Smooth muscle cell of the brain vasculature (primary cell): ENCODE measurements around the gene CAPN2.
"Not testable (repeated sequence)": the region's sequence is repeated elsewhere in the genome, so short reads cannot be mapped to it uniquely, and the experiment has no call there.

Experiments used
- DNase-seq: peaks from one replicate; pipeline ENCODE4 v3.0.0-alpha.2; 2012; ENCODE audit warnings: low read depth, low spot score

Gene CAPN2

GRCh38 chr1:223716302-223716862 lies 4.0 kb downstream of the CAPN2 start:
- no peak for DNase-seq

DNA sequence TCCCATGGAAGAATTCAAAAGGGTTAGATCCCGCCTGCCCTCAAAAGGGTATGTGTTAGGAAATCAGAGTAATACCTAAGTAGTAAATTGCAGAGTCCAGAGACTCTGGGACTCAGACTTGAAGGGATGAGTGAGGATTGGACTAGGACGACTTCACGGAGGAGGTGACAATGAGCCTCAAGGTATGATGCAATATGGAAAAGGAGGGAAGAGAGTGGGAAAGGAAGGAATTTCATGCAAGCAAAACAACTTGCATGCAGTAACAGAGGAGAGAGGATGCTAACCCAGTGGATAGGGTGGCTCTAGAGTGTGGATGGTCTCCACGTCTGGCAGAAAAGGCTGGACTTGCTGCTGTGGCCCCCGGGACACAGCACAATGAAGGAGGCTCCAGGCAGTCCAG lies 4.8 kb downstream of the CAPN2 start:
- DNase-seq: no peak

- DNase-seq: no peak
These were observed 5.5 kb downstream of the CAPN2 start for GRCh38 chr1:223717695-223718363.

GRCh38 chr1:223718850-223719249 lies 6.5 kb downstream of the CAPN2 start:
- DNase-seq: no peak

DNA sequence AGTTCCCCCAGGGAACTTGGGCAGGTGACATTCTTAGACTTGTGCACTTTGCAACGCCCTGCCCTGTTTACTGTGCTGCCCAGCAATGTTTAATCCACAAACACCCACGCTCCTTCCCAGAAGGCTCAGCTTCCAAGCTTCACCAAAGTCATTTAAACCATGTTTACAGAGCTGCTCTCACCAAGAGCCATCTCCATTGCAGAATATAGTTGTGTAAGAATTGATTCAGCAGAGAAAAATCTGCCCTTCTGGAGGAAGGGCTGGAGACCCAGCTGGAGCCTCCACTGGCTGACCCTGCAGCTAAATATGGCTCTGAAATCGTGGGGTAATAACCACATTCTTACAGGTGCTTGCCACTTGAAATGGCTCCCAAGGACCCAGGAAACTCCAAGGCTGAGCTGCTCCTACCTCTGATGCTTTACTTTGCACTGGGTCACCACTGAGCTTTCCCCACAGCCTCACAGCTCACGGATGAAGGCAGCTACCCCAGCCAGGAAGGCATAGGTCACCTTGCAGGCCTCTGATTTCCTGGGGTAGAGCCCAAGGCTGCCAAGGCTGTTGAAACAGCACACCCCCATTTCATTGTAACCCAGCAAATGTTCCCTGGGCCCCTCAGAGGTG lies 8.7 kb downstream of the CAPN2 start:
- no peak for DNase-seq

GRCh38 chr1:223721658-223722607 lies 9.6 kb downstream of the CAPN2 start:
- no peak for DNase-seq

GRCh38 chr1:223723351-223723904 lies 11.1 kb downstream of the CAPN2 start:
- no peak for DNase-seq

DNA sequence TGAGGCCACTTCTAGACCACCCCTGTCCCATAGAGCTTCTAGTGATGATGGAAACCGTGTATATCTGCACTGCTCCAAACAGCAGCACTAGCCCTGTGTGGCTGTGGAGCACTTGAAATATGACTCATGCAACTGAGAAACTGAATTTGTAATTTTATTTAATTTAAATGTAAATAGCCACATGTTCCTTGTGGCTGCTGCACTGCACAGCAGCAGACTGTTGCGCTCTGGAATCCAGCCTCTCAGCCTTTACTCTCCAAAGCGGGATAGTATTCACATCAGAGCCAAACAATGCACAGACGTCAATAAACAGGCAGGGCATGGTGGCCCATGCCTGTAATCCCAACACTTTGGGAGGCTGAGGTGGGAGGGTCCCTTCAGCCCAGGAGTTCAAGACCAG lies 12.0 kb downstream of the CAPN2 start:
- DNase-seq: no peak

DNA sequence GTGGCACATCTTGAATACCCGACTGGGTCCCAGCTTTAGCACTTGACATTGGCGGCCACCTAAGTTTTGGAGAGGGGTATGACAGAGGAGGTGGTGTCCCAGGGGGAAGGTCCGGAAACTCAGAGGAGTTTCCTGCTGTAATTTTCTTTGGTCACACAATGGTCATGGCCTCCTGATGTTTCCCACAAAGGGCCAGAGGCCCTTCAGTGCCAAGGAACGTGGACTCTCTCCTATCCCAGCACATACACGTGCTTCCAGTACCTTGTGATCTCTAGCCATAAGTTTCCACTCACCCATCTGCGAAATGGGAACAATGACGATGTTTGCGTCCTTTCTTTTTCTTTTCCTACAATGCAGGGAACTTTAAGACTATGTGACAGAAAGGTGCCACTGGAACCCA lies 13.2 kb downstream of the CAPN2 start:
- DNase-seq: no peak

DNA sequence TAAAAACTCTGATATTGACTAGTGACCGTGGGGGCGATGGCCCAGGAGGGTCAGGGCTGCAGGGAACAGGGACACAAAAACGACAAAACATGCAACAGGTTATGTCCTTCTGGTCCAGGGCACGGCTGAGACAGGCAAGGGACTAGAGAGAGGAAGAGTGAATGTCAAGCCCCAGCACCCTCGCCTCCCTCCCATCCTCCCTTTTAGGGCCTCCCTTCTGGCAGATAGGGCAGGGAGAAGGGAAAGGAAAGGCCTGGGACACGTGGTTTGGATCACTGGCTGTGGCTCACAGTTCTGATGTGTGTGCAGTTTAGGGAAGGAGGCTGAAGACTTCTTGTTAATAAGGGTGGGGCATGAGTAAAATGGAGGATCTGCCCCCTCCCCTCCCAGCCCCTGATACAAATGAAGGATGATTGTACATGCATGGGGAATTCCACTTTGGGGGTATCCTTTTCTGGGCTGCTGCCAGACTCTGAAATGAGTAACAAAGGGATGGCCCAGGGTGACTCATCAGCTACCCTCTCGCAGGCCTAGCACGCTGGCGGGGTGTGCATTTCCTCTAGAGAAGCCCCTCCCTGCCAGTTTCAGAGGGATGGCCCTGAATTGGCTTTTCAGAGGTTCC lies 14.2 kb downstream of the CAPN2 start:
- DNase-seq: peak; percentile 83

DNA sequence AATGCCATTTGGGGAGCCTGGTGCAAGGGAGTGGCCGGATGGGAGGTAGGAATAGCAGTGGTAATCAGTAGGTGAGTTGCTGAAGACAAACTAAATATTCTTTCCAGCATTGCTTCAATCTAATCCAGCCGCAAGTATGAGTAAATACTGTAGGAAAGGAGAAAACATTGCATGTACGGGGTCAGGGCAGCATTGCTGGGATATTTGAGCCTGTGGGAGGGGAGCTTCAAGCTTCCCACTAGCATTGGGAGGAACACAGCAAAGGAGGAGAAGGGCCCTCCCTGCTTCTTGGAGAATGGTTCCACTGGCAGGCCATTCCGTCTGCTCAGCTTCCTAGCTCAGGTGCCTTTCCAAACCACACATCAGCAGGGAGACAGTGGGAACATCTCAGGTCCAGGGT lies 15.2 kb downstream of the CAPN2 start:
- no peak for DNase-seq

DNA sequence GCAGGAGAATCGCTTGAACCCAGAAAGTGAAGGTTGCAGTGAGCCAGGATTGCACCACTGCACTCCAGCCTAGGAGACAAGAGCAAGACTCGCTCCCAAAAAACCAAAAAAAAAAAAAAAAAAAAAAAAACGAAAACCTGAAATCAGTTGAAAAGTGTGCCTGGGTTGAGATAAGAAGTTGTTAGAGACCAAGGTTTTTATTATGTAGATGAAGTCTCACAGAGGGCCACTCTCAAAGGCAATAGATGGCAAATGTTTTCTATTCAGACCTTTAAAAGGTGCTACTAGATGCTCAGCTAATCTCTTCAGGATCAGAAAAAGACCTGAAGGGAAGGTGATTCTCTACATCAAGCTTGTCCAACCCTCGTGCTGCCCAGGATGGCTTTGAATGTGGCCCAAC lies 17.6 kb downstream of the CAPN2 start:
- no peak for DNase-seq

DNA sequence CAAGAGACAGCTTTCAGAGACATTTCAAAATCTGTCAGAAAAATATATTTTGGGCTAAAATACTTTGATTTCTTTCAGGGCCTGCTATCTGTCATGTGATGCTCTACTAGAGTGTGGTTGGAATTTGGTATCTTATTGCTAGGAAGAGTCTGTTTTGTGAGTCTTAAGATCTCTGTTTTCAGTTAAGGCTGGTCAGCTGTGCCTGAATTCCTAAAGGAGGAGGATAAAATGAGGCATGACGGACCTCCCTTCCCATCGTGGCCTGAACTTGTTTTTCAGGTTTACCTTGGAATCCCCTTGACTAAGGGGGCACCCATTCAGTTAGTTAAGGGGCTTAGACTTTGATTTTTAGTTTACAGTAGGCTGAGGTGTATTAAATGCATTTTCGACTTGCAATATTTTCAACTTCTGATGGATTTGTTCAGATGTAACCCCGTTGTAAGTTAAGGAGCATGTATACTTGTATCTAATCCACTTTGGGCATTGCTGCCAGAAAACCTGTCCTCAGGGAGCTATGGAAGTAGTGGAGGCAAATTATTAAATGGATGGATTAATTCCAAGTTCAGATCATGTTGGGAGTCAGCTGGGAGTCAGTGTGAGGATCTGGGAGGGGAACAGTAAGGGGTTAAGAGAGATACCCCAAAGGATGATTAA lies 18.3 kb downstream of the CAPN2 start:
- DNase-seq: no peak

DNA sequence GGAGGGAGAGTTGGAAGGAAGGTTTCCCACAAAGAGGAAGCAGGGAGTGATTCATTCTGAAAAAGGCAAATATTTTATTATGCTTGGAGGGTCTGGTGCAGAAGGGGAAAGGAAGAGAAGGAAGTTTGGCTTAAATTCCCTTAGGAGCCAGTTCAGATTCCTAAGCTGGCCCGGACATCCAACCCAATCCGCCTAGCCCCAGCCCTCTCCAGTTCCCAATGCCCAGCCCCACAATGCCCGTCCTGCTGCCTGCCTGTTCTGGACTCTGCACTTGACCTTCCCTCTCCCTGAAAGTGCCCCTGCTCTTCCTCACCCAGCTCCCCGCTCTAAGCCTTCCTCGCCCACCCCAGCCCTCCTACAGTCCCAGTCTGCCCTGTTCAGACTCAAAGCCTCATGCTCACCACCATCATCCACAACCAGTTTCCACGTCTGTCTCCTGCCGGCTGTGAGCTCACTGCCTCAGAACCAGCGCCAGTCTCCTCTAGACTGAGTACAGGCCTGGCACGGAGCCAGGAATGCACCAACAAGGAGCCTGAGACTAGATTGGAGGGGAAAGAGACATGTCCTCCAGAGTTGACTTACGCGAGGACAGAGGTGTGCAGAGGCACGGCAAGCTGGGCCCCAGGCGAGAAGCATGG lies 18.9 kb downstream of the CAPN2 start:
- no peak for DNase-seq

GRCh38 chr1:223732993-223733798 lies 20.9 kb downstream of the CAPN2 start:
- no peak for DNase-seq

DNA sequence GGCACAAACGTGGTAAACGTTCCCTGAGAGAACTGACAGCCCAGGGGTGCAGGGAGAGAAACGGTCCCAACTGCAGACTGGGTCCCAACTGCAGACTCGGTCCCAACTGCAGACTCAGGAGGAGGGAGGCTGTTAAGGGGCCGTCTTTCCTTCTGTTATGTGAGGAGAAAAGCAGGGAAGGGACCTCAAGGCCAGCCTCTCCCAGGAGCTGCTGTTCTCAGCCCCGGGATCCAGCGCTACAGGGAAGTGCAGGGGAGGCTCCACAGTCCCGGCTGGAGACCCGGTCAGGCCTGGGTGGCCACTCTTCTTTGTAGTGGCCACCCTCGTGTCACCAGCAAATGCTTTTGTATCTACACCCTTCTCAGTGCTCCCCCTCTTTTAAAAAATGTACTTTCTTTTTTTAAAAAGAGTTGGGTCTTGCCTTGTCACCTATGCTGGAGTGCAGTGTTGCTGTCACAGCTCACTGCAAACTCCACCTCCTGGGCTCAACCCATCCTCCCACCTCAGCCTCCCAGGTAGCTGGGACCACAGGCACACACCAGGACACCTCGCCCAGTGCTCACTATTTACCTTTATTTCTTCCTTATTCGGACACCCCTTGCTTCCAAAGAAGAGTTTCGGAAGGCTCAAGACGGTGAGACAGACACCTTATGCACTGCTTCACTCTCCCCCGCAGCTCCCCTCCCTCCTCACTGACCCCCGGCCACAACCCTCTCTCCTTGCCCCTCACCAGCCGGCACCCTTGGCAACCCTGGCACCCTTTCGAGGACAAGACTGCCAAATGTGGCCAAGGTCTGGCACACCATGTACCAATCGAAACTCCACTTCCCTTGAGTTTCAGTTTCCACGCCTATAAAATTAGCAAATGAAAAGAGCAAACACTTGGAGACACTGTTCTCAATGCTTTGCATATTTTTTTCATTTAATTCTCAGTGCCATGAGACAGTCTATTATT lies 21.8 kb downstream of the CAPN2 start:
- DNase-seq: no peak

DNA sequence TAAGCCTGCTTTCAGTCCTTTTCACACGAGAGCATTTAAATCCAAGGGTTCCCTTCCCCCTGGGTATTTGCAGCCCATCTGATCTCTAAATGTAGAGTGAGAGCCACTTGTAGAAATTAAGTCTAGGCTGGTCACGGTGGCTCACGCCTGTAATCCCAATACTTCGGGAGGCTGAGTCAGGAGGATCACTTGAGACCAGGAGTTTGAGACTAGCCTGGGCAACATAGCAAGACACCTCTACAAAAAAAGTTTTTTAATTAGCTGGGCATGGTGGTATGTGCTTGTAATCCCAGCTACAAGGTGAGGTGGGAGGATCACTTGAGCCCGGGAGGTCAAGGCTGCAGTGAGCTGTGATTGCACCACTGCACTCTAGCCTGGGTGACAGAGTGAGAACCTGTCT lies 24.3 kb downstream of the CAPN2 start:
- DNase-seq: not testable (repeated sequence)

DNA sequence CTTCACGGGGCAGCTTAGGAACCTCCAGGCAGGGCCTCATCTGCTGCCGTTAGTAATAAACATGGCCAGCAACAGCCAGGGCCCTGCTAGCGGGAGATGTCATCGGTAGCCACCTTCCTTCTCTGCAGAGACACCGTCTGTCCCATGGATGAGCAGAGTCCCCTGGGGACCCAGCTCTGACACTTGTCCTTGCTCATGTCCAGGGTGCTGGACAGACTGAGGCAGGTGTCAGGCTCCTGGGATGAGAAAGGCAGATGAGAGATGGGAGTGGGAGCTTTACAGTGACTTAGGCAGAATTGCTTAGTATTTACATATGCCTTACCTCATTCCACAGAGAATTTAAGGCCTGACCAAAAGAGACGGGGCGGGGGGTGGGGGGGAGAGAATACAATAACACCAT lies 25.0 kb downstream of the CAPN2 start:
- no peak for DNase-seq
